Calu3 (cell line): ENCODE data around the gene GRIA2. TPM values are rescaled to one million over a fixed set of nuclear protein-coding genes. Genes with fewer than 3 reads are reported as not detected.

Experiments
- BruUV-seq: library from RNA; stranded (reverse); fragments of 400-500 nt; replicated peaks from 2 replicates; lab custom pipeline; 2021; lab: Mats Ljungman, UMichigan
- CTCF ChIA-PET: fragments of 300-600 bp; sonication (Branson Sonifier 250); formaldehyde crosslinking; loops from one replicate; lab custom pipeline; 2022; ENCODE audit warnings: antibody characterized with exemption; lab: Charles Lee
- DNase-seq: peaks from one replicate; pipeline ENCODE4 v3.0.0; 2022
- H3K27ac Mint-ChIP-seq: one replicate; pipeline ENCODE4 v1.8.0; 2022; ENCODE audit warnings: mixed read lengths; ENCODE audit not compliant: unreplicated experiment
- H3K27me3 Mint-ChIP-seq: one replicate; pipeline ENCODE4 v1.8.0; 2022; ENCODE audit warnings: mixed read lengths; ENCODE audit not compliant: unreplicated experiment
- H3K36me3 Mint-ChIP-seq: one replicate; pipeline ENCODE4 v1.8.0; 2022; ENCODE audit warnings: mild to moderate bottlenecking, moderate library complexity, mixed read lengths; ENCODE audit not compliant: insufficient read depth, unreplicated experiment
- H3K4me1 Mint-ChIP-seq: one replicate; pipeline ENCODE4 v1.8.0; 2022; ENCODE audit warnings: mild to moderate bottlenecking, low read depth, mixed read lengths; ENCODE audit not compliant: unreplicated experiment
- H3K4me3 Mint-ChIP-seq: one replicate; pipeline ENCODE4 v1.8.0; 2022; ENCODE audit warnings: mild to moderate bottlenecking, low read depth, moderate library complexity, mixed read lengths; ENCODE audit not compliant: unreplicated experiment
- H3K9me3 Mint-ChIP-seq: one replicate; pipeline ENCODE4 v1.8.0; 2022; ENCODE audit warnings: low read depth, mixed read lengths; ENCODE audit not compliant: unreplicated experiment
- intact Hi-C: fragments of 100-400 bp; cut with micrococcal nuclease; formaldehyde crosslinking; loops from one replicate; pipeline ENCODE4 v1.10.0; 2022; ENCODE audit not compliant: unreplicated experiment
- total RNA-seq: library from RNA; stranded (reverse); gene quantifications from 2 replicates; pipeline ENCODE4 v1.2.3, GENCODE V29; 2022
- TF ChIP-seq, protein P1 (sequence below): fragments of 200-600 bp; IDR thresholded peaks from one replicate; pipeline ENCODE4 v1.8.0; 2022; ENCODE audit warnings: antibody characterized with exemption; ENCODE audit not compliant: unreplicated experiment

Gene GRIA2
- total RNA-seq, 1 experiment from 2014 or later = not detected

DNA sequence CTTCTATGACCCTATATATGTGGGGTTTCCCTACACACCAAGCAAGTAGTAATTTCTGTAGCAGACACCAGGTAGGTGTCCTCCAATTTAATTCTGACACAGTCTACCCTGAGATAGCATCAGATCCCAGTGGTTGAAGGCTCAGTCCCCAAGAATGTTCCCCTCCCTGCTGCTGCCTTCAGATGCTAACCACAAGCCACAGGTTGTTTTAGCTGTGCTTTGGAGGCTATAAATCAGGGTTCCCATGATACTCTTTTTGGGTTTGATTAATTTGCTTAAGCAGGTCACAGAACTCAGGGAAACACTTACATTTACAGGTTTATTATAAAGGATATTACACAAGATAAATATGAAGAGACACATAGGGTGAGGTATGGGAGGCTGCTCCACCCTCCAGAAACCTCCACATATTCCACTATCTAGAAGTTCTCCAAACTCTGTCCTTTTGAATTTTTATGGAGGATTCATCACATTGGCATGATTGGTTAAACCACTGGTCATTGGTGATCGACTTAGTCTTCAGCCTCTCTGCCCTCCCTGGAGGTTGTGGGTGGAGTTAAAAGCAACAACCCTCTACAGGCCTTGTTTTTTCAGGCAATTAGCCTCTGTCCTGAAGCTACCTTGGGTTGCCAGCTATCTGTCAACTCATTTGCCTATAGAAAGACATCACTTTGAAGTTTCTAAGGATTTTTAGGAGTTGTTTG, 50.8 kb downstream of the GRIA2 start:
- TF ChIP-seq, protein P1, sequence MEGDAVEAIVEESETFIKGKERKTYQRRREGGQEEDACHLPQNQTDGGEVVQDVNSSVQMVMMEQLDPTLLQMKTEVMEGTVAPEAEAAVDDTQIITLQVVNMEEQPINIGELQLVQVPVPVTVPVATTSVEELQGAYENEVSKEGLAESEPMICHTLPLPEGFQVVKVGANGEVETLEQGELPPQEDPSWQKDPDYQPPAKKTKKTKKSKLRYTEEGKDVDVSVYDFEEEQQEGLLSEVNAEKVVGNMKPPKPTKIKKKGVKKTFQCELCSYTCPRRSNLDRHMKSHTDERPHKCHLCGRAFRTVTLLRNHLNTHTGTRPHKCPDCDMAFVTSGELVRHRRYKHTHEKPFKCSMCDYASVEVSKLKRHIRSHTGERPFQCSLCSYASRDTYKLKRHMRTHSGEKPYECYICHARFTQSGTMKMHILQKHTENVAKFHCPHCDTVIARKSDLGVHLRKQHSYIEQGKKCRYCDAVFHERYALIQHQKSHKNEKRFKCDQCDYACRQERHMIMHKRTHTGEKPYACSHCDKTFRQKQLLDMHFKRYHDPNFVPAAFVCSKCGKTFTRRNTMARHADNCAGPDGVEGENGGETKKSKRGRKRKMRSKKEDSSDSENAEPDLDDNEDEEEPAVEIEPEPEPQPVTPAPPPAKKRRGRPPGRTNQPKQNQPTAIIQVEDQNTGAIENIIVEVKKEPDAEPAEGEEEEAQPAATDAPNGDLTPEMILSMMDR = no peak
- BruUV-seq = no TSS peak
- H3K27ac Mint-ChIP-seq = no peak overlapping the region
- H3K4me1 Mint-ChIP-seq = no peaks in the 10 kb centered on the region
- no peaks in the 10 kb centered on the region for H3K9me3 Mint-ChIP-seq
- no peak for DNase-seq
- intact Hi-C loops = no loop called here
- H3K27me3 Mint-ChIP-seq = no peaks in the 10 kb centered on the region
- no peak overlapping the region for H3K4me3 Mint-ChIP-seq
- CTCF ChIA-PET = no interaction called here
- no peaks in the 10 kb centered on the region for H3K36me3 Mint-ChIP-seq

DNA sequence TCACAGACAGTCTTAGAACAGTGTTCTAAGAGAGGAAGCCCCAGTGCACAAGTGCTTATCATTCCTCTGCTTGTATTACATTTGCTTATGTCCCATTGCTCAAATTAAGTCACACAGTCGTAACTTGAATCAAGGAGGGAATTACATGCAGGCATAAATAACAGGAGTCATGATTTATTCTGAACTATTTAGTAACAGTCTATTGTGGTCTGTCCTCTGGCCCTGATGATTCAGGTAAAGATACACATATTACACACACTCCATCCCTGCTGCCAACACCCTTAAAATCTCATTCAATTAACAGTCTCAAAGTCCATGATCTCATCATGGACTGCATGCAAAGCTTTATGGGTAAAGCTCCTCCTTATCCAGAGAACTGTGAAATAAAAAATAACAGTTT, 60.1 kb downstream of the GRIA2 start:
- Mint-ChIP-seq H3K4me3 (no peak overlapping the region), H3K4me1 (no peaks in the 10 kb centered on the region), H3K27me3 (no peaks in the 10 kb centered on the region), H3K9me3 (no peaks in the 10 kb centered on the region), H3K27ac (no peak overlapping the region), H3K36me3 (no peaks in the 10 kb centered on the region)
- TF ChIP-seq, protein P1 = no peak
- intact Hi-C loops = no loop called here
- CTCF ChIA-PET = no interaction called here
- BruUV-seq = no TSS peak
- no peak for DNase-seq

DNA sequence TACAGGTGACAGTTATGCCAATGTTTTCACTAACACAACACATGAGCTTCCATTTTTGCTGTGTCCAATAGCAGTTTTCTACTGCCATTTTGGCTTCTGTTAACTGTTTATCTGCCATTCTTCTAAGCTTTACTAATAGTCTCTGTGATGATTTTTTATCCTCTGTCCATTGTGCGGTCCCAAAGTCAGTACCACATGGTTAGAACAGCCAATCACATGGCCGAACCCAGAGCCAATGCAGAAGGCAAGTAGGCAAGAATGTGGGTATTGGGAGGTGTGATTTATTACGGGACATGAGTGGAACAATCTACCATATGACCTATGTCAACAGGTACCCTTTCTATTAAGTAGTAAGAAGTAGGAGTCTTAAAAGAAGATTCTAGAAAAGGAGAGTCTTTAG, 61.5 kb downstream of the GRIA2 start:
- no peaks in the 10 kb centered on the region for H3K4me1 Mint-ChIP-seq
- no TSS peak for BruUV-seq
- H3K36me3 Mint-ChIP-seq = no peaks in the 10 kb centered on the region
- TF ChIP-seq, protein P1 = no peak
- no peaks in the 10 kb centered on the region for H3K27me3 Mint-ChIP-seq
- H3K4me3 Mint-ChIP-seq = no peak overlapping the region
- CTCF ChIA-PET = no interaction called here
- intact Hi-C loops = no loop called here
- no peak for DNase-seq
- H3K9me3 Mint-ChIP-seq = no peaks in the 10 kb centered on the region
- no peak overlapping the region for H3K27ac Mint-ChIP-seq

DNA sequence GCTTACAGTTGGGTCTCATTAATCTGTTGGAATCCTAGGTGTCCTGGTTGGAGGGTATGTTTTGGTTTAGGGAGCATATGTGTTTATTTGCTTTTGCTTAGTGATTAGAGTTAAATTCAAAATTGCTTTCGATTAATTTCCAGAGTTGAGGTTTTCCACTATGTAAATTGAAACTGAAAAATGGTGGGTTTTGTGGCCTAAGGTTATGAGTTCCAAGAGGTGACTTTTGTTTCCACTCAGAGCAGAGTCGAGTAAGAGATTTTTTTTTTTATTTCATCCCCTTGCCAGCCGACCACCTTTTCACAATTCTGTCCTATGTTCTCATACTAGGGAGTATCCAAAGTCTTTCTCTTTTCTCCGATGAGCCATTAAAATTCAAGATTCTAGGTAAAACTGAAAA, 66.9 kb downstream of the GRIA2 start:
- H3K27me3 Mint-ChIP-seq = no peaks in the 10 kb centered on the region
- H3K4me3 Mint-ChIP-seq = no peak overlapping the region
- H3K36me3 Mint-ChIP-seq = no peaks in the 10 kb centered on the region
- CTCF ChIA-PET = no interaction called here
- H3K27ac Mint-ChIP-seq = no peak overlapping the region
- BruUV-seq = no TSS peak
- TF ChIP-seq, protein P1 = no peak
- intact Hi-C loops = no loop called here
- no peaks in the 10 kb centered on the region for H3K9me3 Mint-ChIP-seq
- no peaks in the 10 kb centered on the region for H3K4me1 Mint-ChIP-seq
- no peak for DNase-seq
